ENCODE data around the gene ZNF761. TPM values are rescaled to one million over a fixed set of nuclear protein-coding genes. Genes with fewer than 3 reads are reported as not detected.

Gene ZNF761
- total and polyA plus RNA-seq, 2 of the 13 experiments (the other 11 are each of a cell fraction or from before 2014, with no cell fraction given), result 11.6 to 16.2 TPM

DNA sequence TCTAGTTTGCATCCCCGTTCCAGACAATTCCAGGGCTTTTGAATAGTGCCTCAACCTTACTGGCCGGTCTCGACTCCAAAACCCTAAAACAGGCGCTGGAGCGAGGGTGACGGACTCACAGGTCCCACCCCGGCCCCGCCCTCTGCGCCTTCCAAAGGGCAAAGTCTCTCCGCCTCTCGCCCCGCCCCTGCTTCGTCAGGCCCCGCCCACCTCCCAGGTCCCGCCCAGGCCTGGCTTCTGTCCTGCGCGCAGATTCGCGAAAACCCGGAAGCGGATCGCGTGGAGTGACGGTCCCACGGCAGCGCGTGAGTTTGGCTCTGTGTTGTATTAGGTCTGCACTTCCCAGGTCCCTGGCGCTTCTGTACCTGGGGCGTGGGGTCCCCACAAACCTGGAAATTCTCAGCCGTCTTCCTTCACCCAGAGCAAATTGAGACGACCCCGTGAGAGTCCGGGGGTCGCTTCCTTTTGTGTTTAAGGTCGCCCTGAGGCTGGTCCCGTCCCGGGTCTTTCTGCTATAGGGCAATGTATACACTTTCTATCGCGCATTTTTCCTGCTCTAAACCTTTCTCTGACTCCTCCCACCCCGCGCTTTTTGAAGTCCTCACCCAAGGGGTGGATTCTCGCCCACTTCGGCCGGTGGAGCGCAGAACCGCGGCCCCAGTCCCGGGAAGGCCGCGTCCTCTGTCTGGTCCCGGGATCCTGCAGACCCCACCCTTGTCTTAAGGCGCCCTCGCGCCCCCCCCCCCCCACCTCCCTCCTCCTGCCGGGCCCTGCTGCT, 35.9 kb downstream of the ZNF761 start, which contains the start of gene ZNF813 (continued):
- TF ChIP-seq, protein P1, sequence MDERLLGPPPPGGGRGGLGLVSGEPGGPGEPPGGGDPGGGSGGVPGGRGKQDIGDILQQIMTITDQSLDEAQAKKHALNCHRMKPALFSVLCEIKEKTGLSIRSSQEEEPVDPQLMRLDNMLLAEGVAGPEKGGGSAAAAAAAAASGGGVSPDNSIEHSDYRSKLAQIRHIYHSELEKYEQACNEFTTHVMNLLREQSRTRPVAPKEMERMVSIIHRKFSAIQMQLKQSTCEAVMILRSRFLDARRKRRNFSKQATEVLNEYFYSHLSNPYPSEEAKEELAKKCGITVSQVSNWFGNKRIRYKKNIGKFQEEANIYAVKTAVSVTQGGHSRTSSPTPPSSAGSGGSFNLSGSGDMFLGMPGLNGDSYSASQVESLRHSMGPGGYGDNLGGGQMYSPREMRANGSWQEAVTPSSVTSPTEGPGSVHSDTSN (CRISPR knock-in tag; IDR thresholded peaks at IDR 0.05), result no peak
- TF ChIP-seq HMG20B (CRISPR knock-in tag; conservative IDR thresholded peaks at IDR 0.05) (no peak), ZNF782 (CRISPR knock-in tag; IDR thresholded peaks at IDR 0.05; ENCODE audit: borderline replicate concordance) (no peak), THAP11 (CRISPR knock-in tag; IDR thresholded peaks at IDR 0.05) (peak; percentile 55; the same call in 1 of the 2 replicates), ZNF766 (CRISPR knock-in tag; IDR thresholded peaks at IDR 0.05; ENCODE audit: borderline replicate concordance) (0 out of 2 replicates have a peak, but pooled peaks have one; percentile 51), ZNF446 (CRISPR knock-in tag; IDR thresholded peaks at IDR 0.05) (no peak), SP2 (CRISPR knock-in tag; IDR thresholded peaks at IDR 0.05) (no peak), ZNF24 (IDR thresholded peaks at IDR 0.05) (no peak), MLLT10 (CRISPR knock-in tag; IDR thresholded peaks at IDR 0.05) (no peak), HES4 (CRISPR knock-in tag; IDR thresholded peaks at IDR 0.05; ENCODE audit: borderline replicate concordance) (no peak), RELA (CRISPR knock-in tag; IDR thresholded peaks at IDR 0.05) (0 out of 2 replicates have a peak, but pooled peaks have one; percentile 55), SP1 (IDR thresholded peaks at IDR 0.05) (no peak), SP1 (CRISPR knock-in tag; IDR thresholded peaks at IDR 0.05) (peak; percentile 86), ZNF264 (CRISPR knock-in tag; IDR thresholded peaks at IDR 0.05) (0 out of 2 replicates have a peak, but pooled peaks have one; percentile 40)
- TF ChIP-seq, protein P2, sequence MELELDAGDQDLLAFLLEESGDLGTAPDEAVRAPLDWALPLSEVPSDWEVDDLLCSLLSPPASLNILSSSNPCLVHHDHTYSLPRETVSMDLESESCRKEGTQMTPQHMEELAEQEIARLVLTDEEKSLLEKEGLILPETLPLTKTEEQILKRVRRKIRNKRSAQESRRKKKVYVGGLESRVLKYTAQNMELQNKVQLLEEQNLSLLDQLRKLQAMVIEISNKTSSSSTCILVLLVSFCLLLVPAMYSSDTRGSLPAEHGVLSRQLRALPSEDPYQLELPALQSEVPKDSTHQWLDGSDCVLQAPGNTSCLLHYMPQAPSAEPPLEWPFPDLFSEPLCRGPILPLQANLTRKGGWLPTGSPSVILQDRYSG (CRISPR knock-in tag; IDR thresholded peaks at IDR 0.05), result no peak
- TF ChIP-seq, protein P3, sequence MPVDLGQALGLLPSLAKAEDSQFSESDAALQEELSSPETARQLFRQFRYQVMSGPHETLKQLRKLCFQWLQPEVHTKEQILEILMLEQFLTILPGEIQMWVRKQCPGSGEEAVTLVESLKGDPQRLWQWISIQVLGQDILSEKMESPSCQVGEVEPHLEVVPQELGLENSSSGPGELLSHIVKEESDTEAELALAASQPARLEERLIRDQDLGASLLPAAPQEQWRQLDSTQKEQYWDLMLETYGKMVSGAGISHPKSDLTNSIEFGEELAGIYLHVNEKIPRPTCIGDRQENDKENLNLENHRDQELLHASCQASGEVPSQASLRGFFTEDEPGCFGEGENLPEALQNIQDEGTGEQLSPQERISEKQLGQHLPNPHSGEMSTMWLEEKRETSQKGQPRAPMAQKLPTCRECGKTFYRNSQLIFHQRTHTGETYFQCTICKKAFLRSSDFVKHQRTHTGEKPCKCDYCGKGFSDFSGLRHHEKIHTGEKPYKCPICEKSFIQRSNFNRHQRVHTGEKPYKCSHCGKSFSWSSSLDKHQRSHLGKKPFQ (CRISPR knock-in tag; IDR thresholded peaks at IDR 0.05; ENCODE audit: insufficient replicate concordance), result no peak
- TF ChIP-seq, protein P4, sequence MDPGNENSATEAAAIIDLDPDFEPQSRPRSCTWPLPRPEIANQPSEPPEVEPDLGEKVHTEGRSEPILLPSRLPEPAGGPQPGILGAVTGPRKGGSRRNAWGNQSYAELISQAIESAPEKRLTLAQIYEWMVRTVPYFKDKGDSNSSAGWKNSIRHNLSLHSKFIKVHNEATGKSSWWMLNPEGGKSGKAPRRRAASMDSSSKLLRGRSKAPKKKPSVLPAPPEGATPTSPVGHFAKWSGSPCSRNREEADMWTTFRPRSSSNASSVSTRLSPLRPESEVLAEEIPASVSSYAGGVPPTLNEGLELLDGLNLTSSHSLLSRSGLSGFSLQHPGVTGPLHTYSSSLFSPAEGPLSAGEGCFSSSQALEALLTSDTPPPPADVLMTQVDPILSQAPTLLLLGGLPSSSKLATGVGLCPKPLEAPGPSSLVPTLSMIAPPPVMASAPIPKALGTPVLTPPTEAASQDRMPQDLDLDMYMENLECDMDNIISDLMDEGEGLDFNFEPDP (CRISPR knock-in tag; conservative IDR thresholded peaks at IDR 0.05), result no peak
- TF ChIP-seq, protein P5, sequence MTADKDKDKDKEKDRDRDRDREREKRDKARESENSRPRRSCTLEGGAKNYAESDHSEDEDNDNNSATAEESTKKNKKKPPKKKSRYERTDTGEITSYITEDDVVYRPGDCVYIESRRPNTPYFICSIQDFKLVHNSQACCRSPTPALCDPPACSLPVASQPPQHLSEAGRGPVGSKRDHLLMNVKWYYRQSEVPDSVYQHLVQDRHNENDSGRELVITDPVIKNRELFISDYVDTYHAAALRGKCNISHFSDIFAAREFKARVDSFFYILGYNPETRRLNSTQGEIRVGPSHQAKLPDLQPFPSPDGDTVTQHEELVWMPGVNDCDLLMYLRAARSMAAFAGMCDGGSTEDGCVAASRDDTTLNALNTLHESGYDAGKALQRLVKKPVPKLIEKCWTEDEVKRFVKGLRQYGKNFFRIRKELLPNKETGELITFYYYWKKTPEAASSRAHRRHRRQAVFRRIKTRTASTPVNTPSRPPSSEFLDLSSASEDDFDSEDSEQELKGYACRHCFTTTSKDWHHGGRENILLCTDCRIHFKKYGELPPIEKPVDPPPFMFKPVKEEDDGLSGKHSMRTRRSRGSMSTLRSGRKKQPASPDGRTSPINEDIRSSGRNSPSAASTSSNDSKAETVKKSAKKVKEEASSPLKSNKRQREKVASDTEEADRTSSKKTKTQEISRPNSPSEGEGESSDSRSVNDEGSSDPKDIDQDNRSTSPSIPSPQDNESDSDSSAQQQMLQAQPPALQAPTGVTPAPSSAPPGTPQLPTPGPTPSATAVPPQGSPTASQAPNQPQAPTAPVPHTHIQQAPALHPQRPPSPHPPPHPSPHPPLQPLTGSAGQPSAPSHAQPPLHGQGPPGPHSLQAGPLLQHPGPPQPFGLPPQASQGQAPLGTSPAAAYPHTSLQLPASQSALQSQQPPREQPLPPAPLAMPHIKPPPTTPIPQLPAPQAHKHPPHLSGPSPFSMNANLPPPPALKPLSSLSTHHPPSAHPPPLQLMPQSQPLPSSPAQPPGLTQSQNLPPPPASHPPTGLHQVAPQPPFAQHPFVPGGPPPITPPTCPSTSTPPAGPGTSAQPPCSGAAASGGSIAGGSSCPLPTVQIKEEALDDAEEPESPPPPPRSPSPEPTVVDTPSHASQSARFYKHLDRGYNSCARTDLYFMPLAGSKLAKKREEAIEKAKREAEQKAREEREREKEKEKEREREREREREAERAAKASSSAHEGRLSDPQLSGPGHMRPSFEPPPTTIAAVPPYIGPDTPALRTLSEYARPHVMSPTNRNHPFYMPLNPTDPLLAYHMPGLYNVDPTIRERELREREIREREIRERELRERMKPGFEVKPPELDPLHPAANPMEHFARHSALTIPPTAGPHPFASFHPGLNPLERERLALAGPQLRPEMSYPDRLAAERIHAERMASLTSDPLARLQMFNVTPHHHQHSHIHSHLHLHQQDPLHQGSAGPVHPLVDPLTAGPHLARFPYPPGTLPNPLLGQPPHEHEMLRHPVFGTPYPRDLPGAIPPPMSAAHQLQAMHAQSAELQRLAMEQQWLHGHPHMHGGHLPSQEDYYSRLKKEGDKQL (CRISPR knock-in tag; IDR thresholded peaks at IDR 0.05; ENCODE audit: low read depth), result no peak
- TF ChIP-seq, protein P6, sequence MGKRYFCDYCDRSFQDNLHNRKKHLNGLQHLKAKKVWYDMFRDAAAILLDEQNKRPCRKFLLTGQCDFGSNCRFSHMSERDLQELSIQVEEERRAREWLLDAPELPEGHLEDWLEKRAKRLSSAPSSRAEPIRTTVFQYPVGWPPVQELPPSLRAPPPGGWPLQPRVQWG (CRISPR knock-in tag; IDR thresholded peaks at IDR 0.05; ENCODE audit: borderline replicate concordance, low read depth), result no peak

Measured in HepG2 (cell line).